Left renal cortex interstitium (tissue), 4 donors: Measurements from ENCODE around the gene B3GNT9. TPM values are rescaled to one million over a fixed set of nuclear protein-coding genes. Genes with fewer than 3 reads are reported as not detected.

Experiments used
- DNase-seq, 4 donors: peaks; one replicate each; pipeline ENCODE4 v3.0.0-alpha.2; 2013; ENCODE audit warnings: low read depth in 4 of 4, low spot score in 2 of 4, missing footprints in 1 of 4
- polyA plus RNA-seq, 4 donors: library from polyadenylated mRNA; unstranded; fragments of 120-200 nt; gene quantifications; one replicate each; pipeline ENCODE4 v1.2.1, GENCODE V29; 2013; ENCODE audit not compliant: insufficient read length in 4 of 4

Gene B3GNT9
- polyA plus RNA-seq, 4 donors: 7.5 to 15.1 (median 10.4) TPM

- no peak for DNase-seq
Observed at GRCh38 chr16:67116388-67117311, 34.1 kb downstream of the B3GNT9 start.

GRCh38 chr16:67115639-67116038 lies 35.2 kb downstream of the B3GNT9 start:
- no peak for DNase-seq

GRCh38 chr16:67114793-67115192 lies 36.0 kb downstream of the B3GNT9 start:
- no peak for DNase-seq

GRCh38 chr16:67112591-67113399 lies 38.0 kb downstream of the B3GNT9 start:
- DNase-seq: no peak

- DNase-seq: no peak
Observed at GRCh38 chr16:67111951-67112444, 38.8 kb downstream of the B3GNT9 start.

- DNase-seq: peak; percentile 81 to 88 (median 84)
Observed at GRCh38 chr16:67109407-67110135, 41.2 kb downstream of the B3GNT9 start, which contains the start of gene PHAF1. Gene PHAF1 (plus strand): TSS chr16:67109941. CDS start chr16:67110176, 235 bp downstream.

GRCh38 chr16:67108931-67109406 lies 41.8 kb downstream of the B3GNT9 start:
- DNase-seq: no peak

GRCh38 chr16:67108489-67108888 lies 42.3 kb downstream of the B3GNT9 start:
- no peak for DNase-seq

GRCh38 chr16:67105881-67106280 lies 44.9 kb downstream of the B3GNT9 start:
- no peak for DNase-seq

GRCh38 chr16:67105246-67105645 lies 45.6 kb downstream of the B3GNT9 start:
- no peak for DNase-seq

GRCh38 chr16:67104845-67105244 lies 46.0 kb downstream of the B3GNT9 start:
- no peak for DNase-seq

GRCh38 chr16:67104061-67104460 lies 46.7 kb downstream of the B3GNT9 start:
- no peak for DNase-seq

GRCh38 chr16:67101311-67102082 lies 49.3 kb downstream of the B3GNT9 start:
- no peak for DNase-seq

- DNase-seq: no peak
Observed at GRCh38 chr16:67100569-67101310, 50.1 kb downstream of the B3GNT9 start.

- DNase-seq: no peak
Observed at GRCh38 chr16:67098599-67098998, 52.2 kb downstream of the B3GNT9 start.
